Esophagus muscularis mucosa (tissue), 4 donors: ENCODE results near the gene KIF18B.

ENCODE experiments used
- CTCF ChIP-seq, 3 experiments: fragments of 200-600 bp in 2 of 3; fragments of 450-650 bp in 1 of 3; sonication (generic) in 2 of 3; IDR thresholded peaks; one replicate each; pipeline ENCODE4 v1.5.1; 2017 to 2019; ENCODE audit warnings: antibody characterized with exemption in 3 of 3, mild to moderate bottlenecking in 2 of 3, moderate library complexity in 1 of 3
- EP300 ChIP-seq: sonication (generic); formaldehyde crosslinking; IDR thresholded peaks from one replicate; pipeline ENCODE4 v1.6.1; 2017; ENCODE audit warnings: antibody characterized with exemption
- POLR2A ChIP-seq: fragments of 450-650 bp; IDR thresholded peaks from one replicate; pipeline ENCODE4 v1.6.1; 2017; ENCODE audit warnings: antibody characterized with exemption, moderate library complexity, mild to moderate bottlenecking, low read depth
- POLR2AphosphoS5 ChIP-seq, 2 donors: sonication (generic); formaldehyde crosslinking; IDR thresholded peaks; one replicate each; pipeline ENCODE4 v1.6.1; 2017; ENCODE audit warnings: antibody characterized with exemption in 2 of 2

DNA sequence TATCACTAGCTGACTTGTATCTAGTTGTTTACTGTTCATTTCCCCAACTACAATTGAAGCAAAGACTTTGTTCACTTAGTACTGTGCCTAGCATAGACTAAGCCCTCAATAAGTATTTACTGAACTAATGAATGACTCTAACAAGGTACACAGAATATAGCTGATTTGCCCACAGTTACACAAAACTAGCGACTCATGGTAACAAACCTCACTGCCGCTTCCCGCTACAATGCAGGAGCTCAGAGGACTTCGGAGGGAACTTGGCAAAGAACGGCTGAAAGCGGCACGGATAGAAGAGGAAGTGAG is 48.9 kb downstream of the KIF18B start:
- TF ChIP-seq CTCF (IDR thresholded peaks at IDR 0.05) (no peak), POLR2AphosphoS5 (IDR thresholded peaks at IDR 0.05) (no peak), POLR2A (no peak), EP300 (no peak)
